ENCODE measurements around the gene CATSPER4. TPM values are rescaled to one million over a fixed set of nuclear protein-coding genes. Genes with fewer than 3 reads are reported as not detected.

Gene CATSPER4
- total RNA-seq, 4 donors from 2014 or later, result not detected

DNA sequence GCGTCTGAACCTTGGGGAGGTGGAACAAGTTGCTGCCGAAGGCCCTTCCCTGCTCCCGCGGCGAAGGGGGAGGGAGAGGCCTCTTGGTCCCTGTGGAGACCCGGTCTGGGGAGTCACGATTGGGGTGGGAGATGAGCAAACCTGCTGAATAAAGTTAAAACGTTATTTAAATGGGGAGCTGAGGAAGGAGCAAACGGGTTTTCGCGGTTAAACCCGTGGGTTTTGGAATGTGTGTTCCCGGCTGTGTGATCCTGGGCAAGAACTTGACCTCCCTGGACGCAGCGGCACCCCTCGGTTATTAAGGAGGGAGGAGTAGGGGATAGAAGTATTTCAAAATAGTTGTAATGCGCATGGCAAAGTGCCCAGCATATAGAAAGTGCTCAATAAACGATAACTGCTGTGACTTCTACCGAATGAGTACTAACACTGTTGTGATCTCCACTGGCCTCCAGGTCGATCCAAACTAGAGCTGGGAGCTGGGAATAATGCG, 28.1 kb upstream of the CATSPER4 start:
- Histone ChIP-seq H3K27ac (peak overlapping the region in 2 of 4 donors; percentile 37 to 46), H3K27me3 (peaks cover 42% of the 10 kb centered on the region), H3K9me3 (no peaks in the 10 kb centered on the region), H3K4me3 (peak overlapping the region; percentile 4 to 60 (median 42)), H3K4me1 (peaks cover 10 to 24% (median 19%) of the 10 kb centered on the region in 4 donors), H3K36me3 (no peaks in the 10 kb centered on the region)
- TF ChIP-seq POLR2AphosphoS5 (IDR thresholded peaks at IDR 0.05) (no peak), POLR2A (IDR thresholded peaks at IDR 0.05) (no peak), EP300 (IDR thresholded peaks at IDR 0.05; ENCODE audit: low read depth) (no peak)
- TF ChIP-seq, protein P1, sequence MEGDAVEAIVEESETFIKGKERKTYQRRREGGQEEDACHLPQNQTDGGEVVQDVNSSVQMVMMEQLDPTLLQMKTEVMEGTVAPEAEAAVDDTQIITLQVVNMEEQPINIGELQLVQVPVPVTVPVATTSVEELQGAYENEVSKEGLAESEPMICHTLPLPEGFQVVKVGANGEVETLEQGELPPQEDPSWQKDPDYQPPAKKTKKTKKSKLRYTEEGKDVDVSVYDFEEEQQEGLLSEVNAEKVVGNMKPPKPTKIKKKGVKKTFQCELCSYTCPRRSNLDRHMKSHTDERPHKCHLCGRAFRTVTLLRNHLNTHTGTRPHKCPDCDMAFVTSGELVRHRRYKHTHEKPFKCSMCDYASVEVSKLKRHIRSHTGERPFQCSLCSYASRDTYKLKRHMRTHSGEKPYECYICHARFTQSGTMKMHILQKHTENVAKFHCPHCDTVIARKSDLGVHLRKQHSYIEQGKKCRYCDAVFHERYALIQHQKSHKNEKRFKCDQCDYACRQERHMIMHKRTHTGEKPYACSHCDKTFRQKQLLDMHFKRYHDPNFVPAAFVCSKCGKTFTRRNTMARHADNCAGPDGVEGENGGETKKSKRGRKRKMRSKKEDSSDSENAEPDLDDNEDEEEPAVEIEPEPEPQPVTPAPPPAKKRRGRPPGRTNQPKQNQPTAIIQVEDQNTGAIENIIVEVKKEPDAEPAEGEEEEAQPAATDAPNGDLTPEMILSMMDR (IDR thresholded peaks at IDR 0.05), result no peak
- intact Hi-C loops (cut with DNase I; ENCODE audit: low total_unique reads), result no loop called here
- WGBS, 2 donors (ENCODE audit: low coverage in 1 of 2), result 25 to 45% methylated on average over 4 to 21 of the region's 21 CpGs
- in situ Hi-C loops (cut with MboI; ENCODE audit: low pct_ligation_motif_present in 1 of 4, low pct_unique_long_range_greater_than_20kb in 1 of 4, low sequenced_read_pairs in 3 of 4), result loop anchor here in 2 of 4 donors (25.0 kb wide), 1 partner anchor 125 kb away; the partner anchor contains the start of gene SLC30A2 (in 2 of the 2)
- no peak for DNase-seq

DNA sequence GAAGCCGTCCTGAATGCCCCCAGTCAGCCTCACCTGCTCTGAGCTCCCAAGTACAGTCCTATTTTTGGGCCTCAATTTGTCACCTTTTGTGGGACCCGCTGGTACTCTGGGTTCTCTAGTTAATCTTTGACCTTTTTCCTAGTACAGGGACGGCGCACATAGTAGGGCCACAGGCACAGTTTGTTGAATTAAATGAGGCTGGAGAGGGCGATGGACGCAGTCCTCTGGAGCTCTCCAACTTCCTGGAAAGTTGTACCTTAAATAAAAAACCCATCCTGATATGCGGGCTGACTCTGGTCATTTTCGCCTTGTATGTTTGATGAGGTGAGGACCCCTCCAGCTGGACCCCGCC, 26.7 kb upstream of the CATSPER4 start:
- intact Hi-C loops (cut with DNase I; ENCODE audit: low total_unique reads), result loop anchor here (1.0 kb wide), 1 partner anchor 59 kb away; no protein-coding TSS in a partner anchor
- no peak overlapping the region for H3K27ac ChIP-seq
- H3K36me3 ChIP-seq, result no peaks in the 10 kb centered on the region
- peak overlapping the region in 3 of 4 donors; percentile 29 to 43 (median 38) for H3K4me3 ChIP-seq
- no peak for DNase-seq
- no peaks in the 10 kb centered on the region for H3K9me3 ChIP-seq
- H3K27me3 ChIP-seq, result peaks cover 29% of the 10 kb centered on the region
- in situ Hi-C loops (cut with MboI; ENCODE audit: low pct_ligation_motif_present in 1 of 4, low pct_unique_long_range_greater_than_20kb in 1 of 4, low sequenced_read_pairs in 3 of 4), result loop anchor here in 2 of 4 donors (25.0 kb wide), 1 partner anchor 126 kb away; the partner anchor contains the start of gene SLC30A2 (in 2 of the 2)
- TF ChIP-seq POLR2AphosphoS5 (IDR thresholded peaks at IDR 0.05) (no peak), POLR2A (IDR thresholded peaks at IDR 0.05) (no peak)
- TF ChIP-seq, protein P1 (IDR thresholded peaks at IDR 0.05), result no peak
- H3K4me1 ChIP-seq, result peaks cover 10 to 24% (median 19%) of the 10 kb centered on the region in 4 donors
- 0 to 40% methylated on average over 1 to 9 of the region's 9 CpGs for WGBS, 2 donors (ENCODE audit: low coverage in 1 of 2)

DNA sequence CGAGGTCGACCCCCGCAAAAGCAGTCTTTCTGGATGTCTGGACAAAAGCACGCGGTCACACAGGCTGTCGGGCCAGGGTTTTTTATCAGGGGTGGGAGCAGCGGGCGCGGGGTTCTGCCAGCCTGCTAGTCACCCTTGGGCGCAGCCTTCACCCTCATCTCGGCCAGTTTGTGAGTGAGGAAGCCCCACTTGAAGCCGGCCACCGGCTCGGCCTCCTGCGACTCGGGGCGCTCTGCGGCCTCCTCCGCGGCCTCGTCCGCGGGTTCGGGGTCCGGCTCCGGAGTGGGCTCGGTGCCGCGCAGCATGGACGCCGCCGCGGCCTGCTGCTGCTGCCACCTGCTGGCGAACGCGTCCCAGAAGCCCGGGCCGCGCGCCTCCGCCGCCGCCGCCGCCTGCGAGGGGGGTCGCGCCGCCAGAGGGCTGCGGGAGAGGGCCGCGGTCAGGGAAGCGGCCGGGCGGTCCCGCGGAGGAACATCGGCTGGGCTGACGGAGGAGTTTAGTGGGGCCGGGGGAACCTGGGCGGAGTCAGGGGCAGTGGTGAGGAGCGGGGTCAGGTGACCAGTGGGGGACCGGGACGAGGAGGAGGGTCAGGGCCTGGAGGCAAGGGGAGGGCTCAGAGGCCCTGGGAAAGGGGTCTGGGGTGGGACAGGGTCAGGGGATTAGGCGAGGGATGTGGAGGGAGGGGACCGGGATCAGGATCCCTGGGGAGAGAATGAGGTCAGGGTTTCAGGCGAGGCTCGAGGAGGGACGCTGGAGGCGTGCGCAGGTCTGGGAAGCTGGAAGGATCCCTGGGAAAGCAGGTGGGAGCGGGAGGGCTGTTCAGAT, 26.2 kb upstream of the CATSPER4 start:
- Histone ChIP-seq H3K4me1 (peaks cover 10 to 26% (median 19%) of the 10 kb centered on the region in 4 donors), H3K4me3 (peak overlapping the region; percentile 18 to 43 (median 34)), H3K9me3 (no peaks in the 10 kb centered on the region), H3K36me3 (no peaks in the 10 kb centered on the region), H3K27me3 (peaks cover 29% of the 10 kb centered on the region), H3K27ac (peak overlapping the region; percentile 10 to 48 (median 34))
- no peak for TF ChIP-seq EP300 (IDR thresholded peaks at IDR 0.05; ENCODE audit: low read depth)
- no peak for TF ChIP-seq POLR2AphosphoS5 (IDR thresholded peaks at IDR 0.05)
- no peak for TF ChIP-seq POLR2A (IDR thresholded peaks at IDR 0.05)
- TF ChIP-seq, protein P1 (IDR thresholded peaks at IDR 0.05), result peak in 4 of 5 experiments; percentile 22 to 70 (median 62)
- peak; percentile 28 for DNase-seq
- WGBS, 2 donors (ENCODE audit: low coverage in 1 of 2), result 14 to 47% methylated on average over 7 to 43 of the region's 72 CpGs
- in situ Hi-C loops (cut with MboI; ENCODE audit: low pct_ligation_motif_present in 1 of 4, low pct_unique_long_range_greater_than_20kb in 1 of 4, low sequenced_read_pairs in 3 of 4) (loop anchor here in 2 of 4 donors (25.0 kb wide), 1 partner anchor 127 kb away; the partner anchor contains the start of gene SLC30A2 (in 2 of the 2)), intact Hi-C loops (cut with DNase I; ENCODE audit: low total_unique reads) (loop anchor here (1.0 kb wide), 1 partner anchor 60 kb away; no protein-coding TSS in a partner anchor)

Measured in transverse colon (tissue), 4 donors.